H9 (cell line): ENCODE data around the gene RPL14. TPM values are rescaled to one million over a fixed set of nuclear protein-coding genes. Genes with fewer than 3 reads are reported as not detected.
A peak's percentile ranks its signal among the peaks of the same experiment; 100 is the strongest.

Experiments used
- DNase-seq: peaks from one replicate; pipeline ENCODE4 v3.0.0-alpha.2; 2017
- H2AFZ ChIP-seq: one replicate; pipeline ENCODE4 v1.6.1; 2013; ENCODE audit warnings: mild to moderate bottlenecking, low read length, control low read depth, moderate library complexity
- H2AK5ac ChIP-seq: 2 replicates; pipeline ENCODE4 v1.6.1; 2013; ENCODE audit warnings: low read length, control low read depth, mixed read lengths; ENCODE audit not compliant: insufficient read length
- H2BK120ac ChIP-seq: one replicate; pipeline ENCODE4 v1.6.1; 2013; ENCODE audit warnings: low read depth, mild to moderate bottlenecking, low read length, control low read depth, inconsistent platforms; ENCODE audit not compliant: poor library complexity, severe bottlenecking
- H2BK12ac ChIP-seq: 2 replicates; pipeline ENCODE4 v1.6.1; 2013; ENCODE audit warnings: low read length, control low read depth, mixed read lengths, low read depth; ENCODE audit not compliant: insufficient read length
- H2BK15ac ChIP-seq: 2 replicates; pipeline ENCODE4 v1.6.1; 2013; ENCODE audit warnings: low read depth, low read length, control low read depth
- H2BK20ac ChIP-seq: one replicate; pipeline ENCODE4 v1.6.1; 2013; ENCODE audit warnings: low read depth, mild to moderate bottlenecking, low read length, control low read depth, inconsistent platforms; ENCODE audit not compliant: poor library complexity, severe bottlenecking
- H2BK5ac ChIP-seq: 2 replicates; pipeline ENCODE4 v1.6.1; 2013; ENCODE audit warnings: low read length, control low read depth, mixed read lengths; ENCODE audit not compliant: insufficient read length
- H3K14ac ChIP-seq: 2 replicates; pipeline ENCODE4 v1.6.1; 2013; ENCODE audit warnings: low read length, control low read depth; ENCODE audit not compliant: insufficient read depth
- H3K18ac ChIP-seq: 2 replicates; pipeline ENCODE4 v1.6.1; 2013; ENCODE audit warnings: low read depth, mild to moderate bottlenecking, mixed read lengths, low read length, control low read depth; ENCODE audit not compliant: insufficient read length
- H3K23ac ChIP-seq: 2 replicates; pipeline ENCODE4 v1.6.1; 2013; ENCODE audit warnings: low read length, control low read depth, mixed read lengths, low read depth; ENCODE audit not compliant: insufficient read length
- H3K23me2 ChIP-seq: 2 replicates; pipeline ENCODE4 v1.6.1; 2013; ENCODE audit warnings: low read depth, mild to moderate bottlenecking, mixed read lengths, low read length, control low read depth; ENCODE audit not compliant: insufficient read length, poor library complexity, severe bottlenecking
- H3K27ac ChIP-seq: 2 replicates; pipeline ENCODE4 v1.5.1; 2013; ENCODE audit warnings: low read length, control low read depth, mixed read lengths, low read depth; ENCODE audit not compliant: insufficient read length
- H3K27me3 ChIP-seq: 2 replicates; pipeline ENCODE4 v1.6.1; 2013; ENCODE audit warnings: low read length, control low read depth, inconsistent platforms; ENCODE audit not compliant: insufficient read depth
- H3K4ac ChIP-seq: 2 replicates; pipeline ENCODE4 v1.6.1; 2013; ENCODE audit warnings: low read depth, mild to moderate bottlenecking, control low read depth, inconsistent platforms, low read length, moderate library complexity
- H3K4me1 ChIP-seq: 2 replicates; pipeline ENCODE4 v1.6.1; 2013; ENCODE audit warnings: low read length, control low read depth, inconsistent platforms; ENCODE audit not compliant: insufficient read depth
- H3K4me2 ChIP-seq: 2 replicates; pipeline ENCODE4 v1.6.1; 2013; ENCODE audit warnings: low read length, control low read depth, mixed read lengths; ENCODE audit not compliant: insufficient read length, insufficient read depth
- H3K56ac ChIP-seq: 2 replicates; pipeline ENCODE4 v1.6.1; 2013; ENCODE audit warnings: low read depth, mild to moderate bottlenecking, mixed read lengths, low read length, control low read depth; ENCODE audit not compliant: insufficient read length
- H3K79me1 ChIP-seq: 2 replicates; pipeline ENCODE4 v1.6.1; 2013; ENCODE audit warnings: low read depth, mild to moderate bottlenecking, moderate library complexity, low read length, control low read depth, inconsistent platforms; ENCODE audit not compliant: insufficient read depth, poor library complexity, severe bottlenecking
- H3K79me2 ChIP-seq: 2 replicates; pipeline ENCODE4 v1.6.1; 2013; ENCODE audit warnings: low read length, control low read depth, inconsistent platforms; ENCODE audit not compliant: insufficient read depth
- H3K9ac ChIP-seq: 2 replicates; pipeline ENCODE4 v1.6.1; 2013; ENCODE audit warnings: low read length, control low read depth, mixed read lengths; ENCODE audit not compliant: insufficient read length; ENCODE audit errors: extremely low read depth
- H3K9me3 ChIP-seq: one replicate; pipeline ENCODE4 v1.6.1; 2013; ENCODE audit warnings: low read depth, low read length, inconsistent platforms; ENCODE audit not compliant: control insufficient read depth
- H3T11ph ChIP-seq: one replicate; pipeline ENCODE4 v1.6.1; 2013; ENCODE audit warnings: mild to moderate bottlenecking, low read length, control low read depth, inconsistent platforms
- H4K20me1 ChIP-seq: one replicate; pipeline ENCODE4 v1.6.1; 2013; ENCODE audit not compliant: control insufficient read depth, insufficient read length, insufficient read depth
- H4K5ac ChIP-seq: 2 replicates; pipeline ENCODE4 v1.6.1; 2013; ENCODE audit warnings: low read depth, mild to moderate bottlenecking, mixed read lengths, low read length, control low read depth; ENCODE audit not compliant: insufficient read length
- H4K8ac ChIP-seq: replicated peaks from 2 replicates; pipeline ENCODE4 v1.6.1; 2013; ENCODE audit warnings: low read length, control low read depth, mixed read lengths, low read depth; ENCODE audit not compliant: insufficient read length
- H4K91ac ChIP-seq: 2 replicates; pipeline ENCODE4 v1.6.1; 2013; ENCODE audit warnings: low read depth, mild to moderate bottlenecking, moderate library complexity, mixed read lengths, low read length, control low read depth; ENCODE audit not compliant: insufficient read length
- H3K27ac Mint-ChIP-seq, 3 experiments: 2 replicates in 2 of 3; 3 replicates in 1 of 3; pipeline ENCODE4 v1.8.0; 2020 to 2021; ENCODE audit warnings: mixed read lengths in 3 of 3, mild to moderate bottlenecking in 1 of 3, moderate library complexity in 1 of 3
- H3K27me3 Mint-ChIP-seq: 2 replicates; pipeline ENCODE4 v1.8.0; 2021; ENCODE audit warnings: low read depth, mild to moderate bottlenecking, moderate library complexity, mixed read lengths
- H3K36me3 Mint-ChIP-seq, 3 experiments: 2 replicates in 2 of 3; 3 replicates in 1 of 3; pipeline ENCODE4 v1.8.0; 2020 to 2021; ENCODE audit warnings: low read depth in 3 of 3, mixed read lengths in 3 of 3; ENCODE audit not compliant: insufficient read depth in 1 of 3
- H3K4me1 Mint-ChIP-seq, 2 experiments: 2 replicates each; pipeline ENCODE4 v1.8.0; 2020; ENCODE audit warnings: mixed read lengths in 2 of 2
- H3K4me3 Mint-ChIP-seq, 2 experiments: 2 replicates in 1 of 2; 3 replicates in 1 of 2; pipeline ENCODE4 v1.8.0; 2020 to 2021; ENCODE audit warnings: mild to moderate bottlenecking in 2 of 2, mixed read lengths in 2 of 2, moderate library complexity in 1 of 2
- H3K9me3 Mint-ChIP-seq, 2 experiments: 2 replicates in 1 of 2; 3 replicates in 1 of 2; pipeline ENCODE4 v1.8.0; 2020; ENCODE audit warnings: mild to moderate bottlenecking in 2 of 2, mixed read lengths in 2 of 2, moderate library complexity in 1 of 2
- CTCF ChIP-seq: fragments of 200-600 bp; sonication (generic); conservative IDR thresholded peaks from 3 replicates; pipeline ENCODE4 v1.8.0; 2021; ENCODE audit warnings: antibody characterized with exemption, mild to moderate bottlenecking
- WGBS: extraction: QIAGEN DNeasy Blood & Tissue Kit; methylation state at CpG from one replicate; pipeline ENCODE4 v1.1.7; 2013; ENCODE audit warnings: missing lambda C conversion rate, low lambda C conversion rate, mixed read lengths; ENCODE audit not compliant: insufficient read length; ENCODE audit errors: extremely low coverage; 5-methylcytosine and 5-hydroxymethylcytosine counted together
- total RNA-seq: library from RNA; stranded (reverse); gene quantifications from 2 replicates; pipeline ENCODE4 v1.2.1, GENCODE V29; 2021

The RPL14 gene
- total RNA-seq, 1 experiment from 2014 or later = 2,490 TPM

GRCh38 chr3:40476478-40477470, 19.6 kb downstream of the RPL14 start, which contains the start of gene ZNF619:
TSS of gene ZNF619 (plus strand) at chr3:40477122. CDS start at chr3:40477980, 858 bp downstream.
- Mint-ChIP-seq H3K4me1 (peaks cover 17 to 21% of the 10 kb centered on the region in 2 experiments), H3K36me3 (peaks cover 0 to 12% (median 3%) of the 10 kb centered on the region in 3 experiments; a peak in 3 of 7 replicates), H3K27ac (peak within 1 kb of the TSS in 2 of 3 experiments; percentile 63 to 80; a peak in 3 of 7 replicates), H3K9me3 (no peaks in the 10 kb centered on the region), H3K27me3 (no peaks in the 10 kb centered on the region; the same call in 1 of the 2 replicates), H3K4me3 (peak within 1 kb of the TSS; percentile 73 to 86)
- no peak within 1 kb of the TSS for H4K5ac ChIP-seq
- no peaks in the 10 kb centered on the region for H3K9me3 ChIP-seq
- H3K4me2 ChIP-seq = peak within 1 kb of the TSS; percentile 51
- no peak within 1 kb of the TSS for H3K18ac ChIP-seq
- H4K91ac ChIP-seq = no peak within 1 kb of the TSS
- no CpG with 5 or more reads among the region's 48 CpGs for WGBS
- H2BK15ac ChIP-seq = no peak within 1 kb of the TSS
- H3K27me3 ChIP-seq = no peaks in the 10 kb centered on the region
- no peak for TF ChIP-seq CTCF
- H3T11ph ChIP-seq = no peak within 1 kb of the TSS
- peak within 1 kb of the TSS; percentile 68 for H3K9ac ChIP-seq
- H3K23me2 ChIP-seq = no peaks in the 10 kb centered on the region
- DNase-seq = peak; percentile 66
- no peak within 1 kb of the TSS for H3K4ac ChIP-seq
- H3K56ac ChIP-seq = no peak within 1 kb of the TSS
- no peak within 1 kb of the TSS for H2BK20ac ChIP-seq
- H3K27ac ChIP-seq = no peak within 1 kb of the TSS
- no peak within 1 kb of the TSS for H2BK120ac ChIP-seq
- H2AK5ac ChIP-seq = no peak within 1 kb of the TSS
- H3K14ac ChIP-seq = peak within 1 kb of the TSS; percentile 84
- no peaks in the 10 kb centered on the region for H3K79me2 ChIP-seq
- H2AFZ ChIP-seq = no peak within 1 kb of the TSS
- no peak within 1 kb of the TSS for H3K23ac ChIP-seq
- H4K8ac ChIP-seq = no peak within 1 kb of the TSS
- H3K79me1 ChIP-seq = no peaks in the 10 kb centered on the region
- peaks cover 4% of the 10 kb centered on the region; the same call in 1 of the 2 replicates for H3K4me1 ChIP-seq
- no peaks in the 10 kb centered on the region for H4K20me1 ChIP-seq
- H2BK5ac ChIP-seq = no peak within 1 kb of the TSS
- H2BK12ac ChIP-seq = no peak within 1 kb of the TSS
